Head of caudate nucleus (tissue), 42 donors: Measurements from ENCODE around the gene HPN.

Source experiments
- DNase-seq, 42 donors: peaks; one replicate each; pipeline versions ENCODE4 v3.0.0 to v3.0.0-alpha.2; 2020 to 2021; ENCODE audit warnings: mixed read lengths in 7 of 42
- intact Hi-C: fragments of 100-400 bp; cut with DNase I; formaldehyde crosslinking; loops from one replicate; pipeline ENCODE4 v1.15.0; 2022

The HPN gene

DNA sequence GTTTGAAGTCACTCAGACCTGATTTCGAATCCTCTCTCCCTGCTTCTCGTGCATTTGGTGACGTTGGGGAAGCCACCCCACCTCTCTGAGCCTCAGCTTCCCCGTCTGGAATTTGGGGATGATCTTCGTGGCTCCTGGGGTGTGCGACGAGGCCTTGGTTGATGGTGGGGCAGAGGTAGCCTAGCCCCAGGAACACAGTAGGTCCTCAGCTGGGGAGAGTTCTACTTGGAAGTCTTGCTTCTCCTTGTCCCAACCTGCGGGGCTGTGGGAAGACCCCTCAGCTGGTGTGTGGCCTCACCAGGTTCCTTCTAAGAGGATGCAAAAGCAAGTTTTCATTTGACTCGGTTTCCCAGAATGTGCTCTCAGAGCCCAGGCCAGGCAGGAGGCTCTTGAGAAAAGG is 13.1 kb downstream of the HPN start:
- DNase-seq, result no peak
- intact Hi-C loops, result no loop called here

DNA sequence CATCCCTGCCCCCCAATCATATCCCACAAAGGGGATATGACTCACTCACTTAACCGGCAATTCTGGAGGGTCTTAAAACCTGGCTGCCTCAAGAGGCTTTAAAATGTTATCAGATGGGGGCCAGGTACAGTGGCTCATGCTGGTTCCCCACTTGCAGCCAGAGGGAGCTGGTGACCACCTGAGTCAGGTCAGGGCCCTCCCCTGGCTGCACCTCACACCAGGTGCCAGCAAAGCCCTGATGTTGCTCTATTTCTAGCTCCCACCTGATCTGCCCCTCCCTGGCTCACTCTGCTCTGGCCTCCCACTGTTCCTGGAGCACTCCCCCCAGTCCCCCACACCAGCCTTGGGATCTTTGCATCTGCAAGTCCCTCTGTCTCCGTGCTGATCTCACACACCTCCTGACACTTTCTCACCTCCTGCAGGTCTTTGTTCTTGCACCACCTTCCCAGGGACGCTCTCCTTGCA is 14.2 kb downstream of the HPN start:
- intact Hi-C loops, result no loop called here
- DNase-seq, result no peak

DNA sequence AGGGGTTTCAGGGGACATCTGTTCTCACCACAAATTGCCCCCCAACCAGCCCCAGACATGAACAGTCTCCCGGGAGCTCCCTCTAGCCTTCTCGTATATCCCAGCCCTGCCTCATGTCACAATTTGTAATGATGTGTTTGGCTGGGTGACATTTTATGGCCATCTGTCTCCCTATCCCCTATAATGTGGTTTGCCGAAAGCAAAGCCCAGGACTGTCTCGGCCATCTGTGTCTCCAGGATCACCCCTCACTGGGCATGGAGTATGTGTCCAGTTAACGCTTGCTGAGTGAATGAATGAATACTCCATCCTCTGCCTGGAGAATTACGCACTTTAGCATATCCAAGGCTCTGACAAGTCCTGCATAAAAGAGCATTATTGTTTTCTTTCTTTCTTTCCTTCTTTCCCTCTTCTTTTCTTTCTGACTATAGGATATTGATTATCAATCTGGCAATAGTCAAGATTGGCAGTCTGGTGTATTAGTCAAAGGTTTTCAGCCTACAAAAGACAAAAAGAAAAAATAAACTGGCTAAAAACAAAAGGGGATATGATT is 15.1 kb downstream of the HPN start:
- DNase-seq, result no peak
- intact Hi-C loops, result no loop called here

DNA sequence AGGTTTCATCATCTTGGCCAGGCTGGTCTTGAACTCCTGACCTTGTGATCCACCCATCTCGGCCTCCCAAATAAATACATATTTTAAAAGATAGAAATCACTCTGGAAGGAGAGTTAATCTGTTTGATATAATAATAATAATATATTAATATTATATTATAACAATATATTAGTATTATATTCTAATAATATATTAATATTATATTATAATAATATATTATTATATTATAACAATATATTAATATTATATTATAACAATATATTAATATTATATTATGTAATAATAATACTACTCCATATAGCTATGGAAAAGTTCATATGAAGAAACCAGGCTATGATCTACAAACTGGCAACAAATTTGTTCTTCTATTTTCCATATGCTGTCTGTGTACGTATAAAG is 16.8 kb downstream of the HPN start:
- DNase-seq, result no peak
- intact Hi-C loops, result no loop called here

DNA sequence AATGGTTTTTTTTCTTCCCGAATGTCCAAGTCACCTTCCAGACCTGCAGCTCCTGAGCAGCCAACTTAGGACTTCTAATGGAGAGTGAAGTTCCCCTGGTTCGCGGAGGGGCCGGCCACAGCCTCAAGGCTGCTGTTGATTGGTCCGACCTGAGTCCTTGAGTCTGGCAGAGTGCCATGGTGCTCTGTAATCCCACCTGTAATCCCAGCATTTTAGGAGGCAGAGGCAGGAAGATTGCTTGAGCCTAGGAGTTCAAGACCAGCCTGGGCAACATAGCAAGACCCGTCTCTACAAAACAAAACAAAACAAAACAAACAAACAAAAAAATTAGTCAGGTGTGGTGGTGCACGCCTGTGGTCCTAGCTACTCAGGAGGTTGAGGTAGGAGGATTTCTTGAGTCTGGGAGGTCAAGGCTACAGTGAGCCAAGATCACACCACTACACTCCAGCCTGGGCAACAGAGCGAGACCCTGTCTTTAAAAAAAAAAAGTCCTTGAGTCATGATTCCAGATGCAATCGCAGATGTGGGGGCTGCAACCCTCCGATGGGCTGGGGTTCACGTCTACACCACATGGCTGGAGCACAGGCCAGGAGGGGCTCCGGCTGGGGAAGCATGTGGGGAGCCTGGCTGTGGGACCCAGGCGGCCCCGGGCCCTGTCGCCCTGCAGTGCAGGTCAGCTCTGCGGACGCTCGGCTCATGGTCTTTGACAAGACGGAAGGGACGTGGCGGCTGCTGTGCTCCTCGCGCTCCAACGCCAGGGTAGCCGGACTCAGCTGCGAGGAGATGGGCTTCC is 17.7 kb downstream of the HPN start:
- intact Hi-C loops, result no loop called here
- no peak for DNase-seq

DNA sequence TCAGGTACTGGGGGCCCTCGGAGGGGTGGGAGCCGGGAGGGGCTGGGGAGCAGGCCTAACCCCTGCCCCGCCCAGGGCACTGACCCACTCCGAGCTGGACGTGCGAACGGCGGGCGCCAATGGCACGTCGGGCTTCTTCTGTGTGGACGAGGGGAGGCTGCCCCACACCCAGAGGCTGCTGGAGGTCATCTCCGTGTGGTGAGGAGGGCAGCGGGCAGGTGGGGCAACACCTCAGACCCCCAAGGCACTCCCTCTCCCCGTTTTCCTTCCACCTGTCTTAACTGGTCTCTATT is 18.2 kb downstream of the HPN start:
- intact Hi-C loops, result no loop called here
- DNase-seq, result no peak

DNA sequence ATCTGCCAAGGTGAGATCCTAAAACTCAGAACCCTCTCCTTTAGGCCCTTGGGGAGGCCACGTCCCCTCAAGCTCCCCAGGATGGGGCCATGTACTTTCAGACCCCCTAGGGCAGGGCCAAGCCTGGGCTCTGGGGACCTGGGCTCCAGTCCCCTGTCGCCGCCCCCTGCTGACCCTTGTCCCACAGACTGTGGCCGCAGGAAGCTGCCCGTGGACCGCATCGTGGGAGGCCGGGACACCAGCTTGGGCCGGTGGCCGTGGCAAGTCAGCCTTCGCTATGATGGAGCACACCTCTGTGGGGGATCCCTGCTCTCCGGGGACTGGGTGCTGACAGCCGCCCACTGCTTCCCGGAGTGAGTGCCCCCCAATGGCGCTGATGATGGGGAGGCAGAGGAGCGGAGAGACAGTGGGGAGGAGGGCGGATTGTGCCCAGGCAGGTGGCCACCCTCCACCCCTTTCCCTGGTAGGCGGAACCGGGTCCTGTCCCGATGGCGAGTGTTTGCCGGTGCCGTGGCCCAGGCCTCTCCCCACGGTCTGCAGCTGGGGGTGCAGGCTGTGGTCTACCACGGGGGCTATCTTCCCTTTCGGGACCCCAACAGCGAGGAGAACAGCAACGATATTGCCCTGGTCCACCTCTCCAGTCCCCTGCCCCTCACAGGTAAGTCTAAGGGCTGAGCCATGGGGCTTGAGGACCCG is 18.8 kb downstream of the HPN start:
- intact Hi-C loops, result no loop called here
- DNase-seq, result no peak

DNA sequence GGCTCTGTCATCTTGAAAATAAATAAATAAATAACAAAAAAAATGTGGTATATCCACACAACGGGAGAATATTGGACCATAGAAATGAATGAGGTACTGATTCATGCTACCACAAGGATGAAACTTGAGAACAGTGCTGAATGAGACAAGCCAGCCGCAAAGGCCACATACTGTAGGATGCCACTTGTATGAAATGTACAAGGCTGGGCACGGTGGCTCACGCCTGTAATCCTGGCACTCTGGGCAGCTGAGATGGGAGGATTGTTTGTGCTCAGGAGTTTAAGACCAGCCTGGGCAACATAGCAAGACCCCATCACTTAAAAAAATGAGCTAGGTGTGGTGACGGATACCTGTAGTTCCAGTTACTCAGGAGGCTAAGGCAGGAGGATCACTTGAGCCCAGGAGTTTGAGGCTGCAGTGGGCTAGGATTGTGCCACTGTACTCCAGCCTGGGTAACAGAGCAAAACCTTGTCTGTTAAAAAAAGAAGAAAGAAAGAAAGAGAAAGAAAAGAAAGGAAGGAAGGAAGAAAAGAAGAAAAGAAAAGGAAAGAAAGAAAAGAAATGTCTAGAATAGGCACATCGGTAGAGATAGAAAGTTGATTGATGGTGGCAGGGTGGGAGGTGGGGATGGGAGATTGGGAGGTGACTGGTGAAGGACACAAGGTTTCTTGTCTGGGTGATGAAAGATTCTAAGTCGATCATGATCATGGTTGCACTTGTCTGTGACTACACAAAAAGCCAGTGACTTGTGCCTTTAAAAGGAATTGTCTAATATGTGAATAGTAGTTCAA is 20.3 kb downstream of the HPN start:
- intact Hi-C loops, result no loop called here
- no peak for DNase-seq

DNA sequence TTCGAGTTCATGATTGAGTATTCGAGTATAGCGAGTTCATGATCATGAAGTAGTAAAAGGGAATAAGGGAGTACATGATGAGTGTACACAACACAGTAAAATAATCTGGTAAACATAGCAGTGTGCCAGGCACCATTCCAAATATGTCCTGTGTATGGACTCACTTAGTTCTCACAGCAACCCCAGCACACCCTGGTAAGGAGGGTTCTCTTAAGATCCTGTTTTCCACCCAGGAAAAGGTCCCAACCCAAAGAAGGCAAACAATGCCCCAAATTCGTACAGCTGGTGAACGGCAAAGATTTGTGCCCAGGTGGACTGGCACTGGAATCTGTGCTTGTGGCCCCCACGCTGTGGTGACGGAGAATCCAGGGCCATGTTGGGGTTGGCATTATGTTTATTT is 21.4 kb downstream of the HPN start:
- DNase-seq, result no peak
- intact Hi-C loops, result no loop called here

DNA sequence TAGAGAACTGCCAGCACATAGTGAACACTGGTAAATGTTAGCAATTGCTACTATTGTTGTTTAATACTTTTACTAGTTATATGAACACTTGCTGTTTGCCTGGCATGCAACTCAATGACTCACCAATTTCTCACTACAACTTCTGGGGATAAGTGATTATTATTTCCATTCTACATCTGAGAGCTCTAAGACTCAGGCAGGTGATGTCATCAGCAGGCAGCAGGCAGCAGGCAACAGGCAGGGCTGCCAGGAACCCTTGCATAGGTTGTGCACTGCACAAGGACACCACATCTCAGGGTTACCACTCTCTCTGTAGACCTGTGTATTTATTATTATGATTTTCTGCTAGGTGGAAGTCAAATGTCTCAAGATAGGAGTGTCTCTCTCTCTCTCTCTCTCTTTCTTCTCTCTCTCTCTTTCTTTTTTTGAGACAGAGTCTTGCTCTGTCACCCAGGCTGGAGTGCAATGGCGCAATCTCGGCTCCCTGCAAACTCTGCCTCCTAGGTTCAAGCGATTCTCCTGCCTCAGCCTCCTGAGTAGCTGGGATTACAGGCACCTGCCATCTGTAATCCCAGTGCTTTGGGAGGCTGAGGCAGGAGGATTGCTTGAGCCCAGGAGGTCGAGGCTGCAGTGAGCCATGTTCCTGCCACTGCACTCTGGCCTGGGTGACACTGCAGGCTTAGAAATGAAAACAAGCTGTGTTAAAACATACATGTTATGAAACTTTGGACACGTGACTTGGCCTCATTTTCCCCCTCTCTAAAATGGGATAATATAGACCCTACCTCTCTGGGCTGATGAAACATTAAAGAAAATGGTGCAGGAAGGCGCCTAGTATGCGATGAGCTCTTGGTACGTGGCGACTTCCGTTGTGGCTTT is 22.7 kb downstream of the HPN start:
- DNase-seq, result peak in 1 of 42 donors; percentile 27
- intact Hi-C loops, result no loop called here

DNA sequence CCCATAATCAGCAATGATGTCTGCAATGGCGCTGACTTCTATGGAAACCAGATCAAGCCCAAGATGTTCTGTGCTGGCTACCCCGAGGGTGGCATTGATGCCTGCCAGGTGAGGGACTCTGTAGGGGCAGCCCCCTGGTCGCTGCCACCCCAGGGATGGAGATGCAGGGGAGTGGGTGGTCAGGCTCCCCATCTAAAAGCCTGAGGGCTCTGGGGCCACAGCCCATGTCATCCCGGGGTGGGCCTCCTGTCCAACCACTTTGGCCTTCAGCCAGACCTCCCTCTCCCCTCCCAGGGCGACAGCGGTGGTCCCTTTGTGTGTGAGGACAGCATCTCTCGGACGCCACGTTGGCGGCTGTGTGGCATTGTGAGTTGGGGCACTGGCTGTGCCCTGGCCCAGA is 24.1 kb downstream of the HPN start:
- intact Hi-C loops, result loop anchor here (5.0 kb wide), 1 partner anchor 72 kb away; the partner anchor contains the start of genes FXYD1 and LGI4
- no peak for DNase-seq

DNA sequence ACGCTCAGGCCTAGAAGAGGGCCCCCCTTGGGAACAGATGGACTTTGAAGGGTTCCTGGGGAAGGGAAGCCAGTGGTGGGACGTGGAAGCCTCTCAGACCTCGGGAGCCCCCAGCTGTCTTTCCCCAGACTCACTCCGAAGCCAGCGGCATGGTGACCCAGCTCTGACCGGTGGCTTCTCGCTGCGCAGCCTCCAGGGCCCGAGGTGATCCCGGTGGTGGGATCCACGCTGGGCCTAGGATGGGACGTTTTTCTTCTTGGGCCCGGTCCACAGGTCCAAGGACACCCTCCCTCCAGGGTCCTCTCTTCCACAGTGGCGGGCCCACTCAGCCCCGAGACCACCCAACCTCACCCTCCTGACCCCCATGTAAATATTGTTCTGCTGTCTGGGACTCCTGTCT is 24.6 kb downstream of the HPN start:
- intact Hi-C loops, result loop anchor here (5.0 kb wide), 1 partner anchor 71 kb away; the partner anchor contains the start of genes FXYD1 and LGI4
- no peak for DNase-seq

DNA sequence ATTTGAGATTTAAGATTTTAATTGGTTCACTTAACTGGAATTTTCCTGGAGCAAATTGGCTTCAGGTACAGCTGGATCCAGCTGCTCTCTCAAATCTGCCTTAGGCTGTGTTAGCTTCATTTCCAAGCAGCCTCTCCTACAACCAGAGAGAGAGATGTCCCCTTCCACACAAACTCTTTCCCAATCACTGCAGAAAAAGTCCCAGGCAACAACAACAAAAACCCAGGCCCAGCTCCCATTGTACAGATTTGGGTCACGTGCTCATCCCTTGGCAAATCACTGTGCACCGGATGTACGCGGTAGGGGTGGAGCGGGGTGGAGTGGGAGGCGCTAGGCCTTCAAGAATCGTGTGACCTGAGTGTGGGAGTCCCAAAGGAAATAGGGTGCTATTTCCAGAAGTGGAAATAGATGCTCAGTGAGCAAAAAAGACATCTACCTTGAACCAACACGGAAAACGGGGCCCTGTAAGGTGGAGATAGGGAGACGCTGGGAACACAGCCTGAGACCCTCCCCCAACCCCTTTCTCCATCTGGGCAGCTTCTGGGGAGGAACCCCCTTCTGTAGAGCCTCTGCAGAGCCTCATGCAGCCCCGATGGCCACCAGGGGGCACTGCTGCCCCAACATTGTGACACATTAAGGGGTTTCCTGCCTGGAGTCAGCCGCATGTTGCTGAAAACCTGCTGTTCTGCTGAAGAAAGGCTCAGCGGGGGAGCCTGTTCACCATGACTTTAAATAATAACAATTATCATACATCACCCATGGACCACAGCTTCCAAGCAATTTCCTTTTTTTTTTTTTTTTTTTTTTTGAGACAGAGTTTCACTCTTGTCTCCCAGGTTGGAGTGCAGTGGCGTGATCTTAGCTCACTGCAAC is 25.4 kb downstream of the HPN start:
- peak; percentile 69 to 97 (median 92) for DNase-seq
- intact Hi-C loops, result loop anchor here (5.0 kb wide), 1 partner anchor 70 kb away; the partner anchor contains the start of genes FXYD1 and LGI4

DNA sequence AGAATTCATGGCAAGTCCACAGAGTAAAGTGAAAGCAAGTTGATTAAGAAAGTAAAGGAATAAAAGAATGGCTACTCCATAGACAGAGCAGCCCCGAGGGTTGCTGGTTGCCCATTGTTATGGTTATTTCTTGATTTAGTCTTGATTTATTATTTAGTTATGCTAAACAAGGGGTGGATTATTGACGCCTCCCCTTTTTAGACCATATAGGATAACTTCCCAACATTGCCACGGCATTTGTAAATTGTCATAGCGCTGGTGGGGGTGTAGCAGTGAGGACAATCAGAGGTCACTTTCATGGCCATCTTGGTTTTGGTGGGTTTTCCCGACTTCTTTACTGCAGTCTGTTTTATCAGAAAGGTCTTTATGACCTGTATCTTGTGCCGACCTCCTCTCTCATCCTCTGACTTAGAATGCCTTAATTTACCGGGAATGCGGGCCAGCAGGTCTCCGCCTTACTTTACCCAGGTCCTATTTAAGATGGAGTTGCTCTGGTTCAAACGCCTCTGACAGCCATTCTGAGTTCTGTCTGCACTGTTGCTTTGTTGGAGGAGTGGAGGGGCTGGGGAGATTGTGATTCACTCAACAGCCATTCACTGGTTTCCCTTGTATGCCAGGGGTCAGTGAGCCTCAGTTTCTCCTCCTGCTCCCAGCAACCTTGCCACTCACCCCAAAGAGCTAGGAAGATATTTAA is 27.6 kb downstream of the HPN start:
- no peak for DNase-seq
- intact Hi-C loops, result loop anchor here (5.0 kb wide), 1 partner anchor 68 kb away; the partner anchor contains the start of genes FXYD1 and LGI4

DNA sequence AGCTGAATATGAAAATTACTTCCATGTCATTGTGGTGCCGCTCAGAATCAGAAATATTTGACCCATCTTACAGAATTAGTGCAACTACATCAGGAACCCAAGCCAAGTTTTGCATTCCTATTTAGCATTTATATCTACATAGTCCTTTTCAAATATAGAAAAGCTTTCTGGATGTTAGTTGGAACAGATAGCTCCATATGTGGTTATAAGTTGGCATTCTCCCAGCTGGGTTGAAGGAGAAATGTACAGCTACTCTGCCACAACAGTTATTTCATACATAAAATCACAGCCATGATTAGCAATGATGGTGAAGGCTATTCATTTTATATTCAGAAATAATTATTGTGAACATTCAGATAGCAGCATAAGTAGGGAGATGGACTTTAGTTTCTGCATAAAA is 28.2 kb downstream of the HPN start:
- intact Hi-C loops, result loop anchor here (5.0 kb wide), 1 partner anchor 68 kb away; the partner anchor contains the start of genes FXYD1 and LGI4
- DNase-seq, result no peak

DNA sequence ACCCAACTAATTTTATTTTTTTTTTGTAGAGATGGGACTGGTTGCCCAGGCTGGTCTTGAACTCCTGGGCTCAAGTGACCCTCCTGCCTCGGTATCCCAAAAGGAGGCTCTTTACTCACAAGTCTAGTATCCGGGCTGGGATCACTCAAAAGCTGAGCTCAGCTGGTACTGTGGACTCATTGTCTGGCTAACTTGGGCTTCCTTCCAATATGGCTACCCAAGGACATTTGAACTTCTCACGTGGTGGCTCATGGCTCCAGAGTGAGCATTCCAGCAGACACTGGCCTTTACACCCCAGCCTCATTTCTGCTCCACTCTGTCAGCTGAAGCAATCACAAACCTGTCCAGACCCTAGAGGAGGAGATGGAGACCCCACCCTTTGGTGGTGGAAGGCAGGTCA is 28.9 kb downstream of the HPN start:
- no peak for DNase-seq
- intact Hi-C loops, result no loop called here

DNA sequence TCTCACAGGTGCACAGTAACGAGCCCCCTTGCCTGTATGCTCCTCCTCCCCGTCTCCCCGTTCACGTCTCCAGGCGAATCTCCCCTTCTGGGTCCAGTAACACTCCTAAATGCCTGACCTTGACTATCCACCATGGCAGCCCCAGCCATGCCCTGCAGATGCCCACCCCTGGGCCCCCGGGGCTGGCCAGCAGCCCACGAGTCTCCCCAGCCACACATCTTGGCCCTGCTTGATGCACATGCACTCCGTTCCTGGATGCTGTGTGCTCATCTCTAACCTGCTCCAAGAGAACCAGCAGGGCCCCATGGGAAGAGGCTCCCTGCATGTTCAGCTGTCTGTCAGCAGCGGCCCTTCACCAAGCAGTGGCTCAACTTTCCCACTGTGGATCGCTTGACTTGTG is 32.0 kb downstream of the HPN start:
- intact Hi-C loops, result no loop called here
- no peak for DNase-seq
